GM12878 (cell line): ENCODE measurements around the gene COX10. TPM values are rescaled to one million over a fixed set of nuclear protein-coding genes. Genes with fewer than 3 reads are reported as not detected.

Experiments used
- ATAC-seq: fragments of 200-7000 bp; cut with Tn5 transposase; 3 replicates; pipeline ENCODE4 v1.9.1; 2020; ENCODE audit warnings: mild to moderate bottlenecking, moderate library complexity
- BruUV-seq: library from RNA; stranded (reverse); fragments of 400-500 nt; replicated peaks from 2 replicates; lab custom pipeline; 2021; lab: Mats Ljungman, UMichigan
- CTCF ChIA-PET: fragments of 300-600 bp; sonication (Branson Sonifier 250); formaldehyde crosslinking; extraction: SDS; loops from one replicate; lab custom pipeline; 2021; ENCODE audit warnings: inconsistent platforms; lab: Yijun Ruan, JAX
- POLR2A ChIA-PET: fragments of 350-600 bp; formaldehyde crosslinking; extraction: SDS; loops from one replicate; lab custom pipeline; 2021; ENCODE audit warnings: inconsistent platforms; lab: Charles Lee
- RAD21 ChIA-PET: fragments of 300-600 bp; sonication (Branson Sonifier 250); formaldehyde crosslinking; loops from one replicate; lab custom pipeline; 2023; ENCODE audit warnings: antibody characterized with exemption; ENCODE audit not compliant: unreplicated experiment; lab: Charles Lee
- SMC1A ChIA-PET: fragments of 300-600 bp; sonication (Branson Sonifier 250); formaldehyde crosslinking; loops from one replicate; lab custom pipeline; 2023; ENCODE audit not compliant: unreplicated experiment, uncharacterized antibody; lab: Charles Lee
- DNase-seq: peaks from one replicate; pipeline ENCODE4 v3.0.0-alpha.2; 2011; ENCODE audit warnings: low read depth, low spot score
- FAIRE-seq: peaks from 3 replicates; lab custom pipeline; 2011; peaks lifted over from hg19 to GRCh38; lab: Jason Lieb, UNC
- H2AFZ ChIP-seq: 2 replicates; pipeline ENCODE4 v1.6.0; 2011; ENCODE audit warnings: low read depth, low read length, control low read depth; ENCODE audit not compliant: control insufficient read depth
- H3K27ac ChIP-seq: 2 replicates; pipeline ENCODE4 v1.5.1; 2011; ENCODE audit warnings: control low read depth; ENCODE audit not compliant: control insufficient read depth, insufficient read depth
- H3K27me3 ChIP-seq, 2 experiments: replicated peaks in 1 of 2; 2 replicates each; pipeline versions ENCODE4 v1.6.0 to v1.6.1; 2011; ENCODE audit warnings: low read length in 1 of 2; ENCODE audit not compliant: control insufficient read depth in 2 of 2, insufficient read depth in 2 of 2
- H3K36me3 ChIP-seq, 2 experiments: 2 replicates each; pipeline ENCODE4 v1.5.1; 2011; ENCODE audit warnings: low read length in 1 of 2; ENCODE audit not compliant: control insufficient read depth in 2 of 2, insufficient read depth in 2 of 2
- H3K4me1 ChIP-seq: 2 replicates; pipeline ENCODE4 v1.6.1; 2011; ENCODE audit warnings: mild to moderate bottlenecking, low read length, moderate library complexity, mixed read lengths; ENCODE audit not compliant: control insufficient read depth, insufficient read depth
- H3K4me2 ChIP-seq: 2 replicates; pipeline ENCODE4 v1.6.0; 2011; ENCODE audit warnings: control low read depth; ENCODE audit not compliant: control insufficient read depth, insufficient read depth
- H3K4me3 ChIP-seq: fragments of 200-600 bp; sonication (generic); 2 replicates; pipeline ENCODE4 v1.5.1; 2016
- H3K79me2 ChIP-seq: 2 replicates; pipeline ENCODE4 v1.6.0; 2011; ENCODE audit warnings: low read length; ENCODE audit not compliant: control insufficient read depth, insufficient read depth
- H3K9ac ChIP-seq: 2 replicates; pipeline ENCODE4 v1.8.0; 2011; ENCODE audit warnings: low read length, control low read depth, mixed read lengths; ENCODE audit not compliant: control insufficient read depth, insufficient read depth
- H3K9me3 ChIP-seq: replicated peaks from 3 replicates; pipeline ENCODE4 v1.5.1; 2011; ENCODE audit warnings: mild to moderate bottlenecking, low read length; ENCODE audit not compliant: control insufficient read depth, insufficient read depth
- H4K20me1 ChIP-seq: 2 replicates; pipeline ENCODE4 v1.6.0; 2011; ENCODE audit not compliant: control insufficient read depth, insufficient read depth
- ATF2 ChIP-seq: IDR thresholded peaks from 2 replicates; pipeline ENCODE4 v1.6.1; 2012; ENCODE audit warnings: low read length, inconsistent platforms
- BCL3 ChIP-seq: IDR thresholded peaks from 2 replicates; pipeline ENCODE4 v1.6.1; 2011; ENCODE audit warnings: borderline replicate concordance, low read depth, mild to moderate bottlenecking, moderate library complexity, low read length; ENCODE audit not compliant: insufficient read depth, poor library complexity, severe bottlenecking
- CBX3 ChIP-seq: fragments of 200-600 bp; sonication (generic); IDR thresholded peaks from 2 replicates; pipeline ENCODE4 v1.6.1; 2016; ENCODE audit warnings: low read depth, borderline replicate concordance
- EED ChIP-seq: sonication (generic); IDR thresholded peaks from 2 replicates; pipeline ENCODE4 v1.6.1; 2016; ENCODE audit warnings: antibody characterized with exemption, low read depth
- EZH2 ChIP-seq: IDR thresholded peaks from 2 replicates; pipeline ENCODE4 v1.6.1; 2012; ENCODE audit warnings: low read depth, mild to moderate bottlenecking, control low read depth, inconsistent platforms, low read length, borderline replicate concordance; ENCODE audit not compliant: control insufficient read depth
- FOXM1 ChIP-seq: IDR thresholded peaks from 2 replicates; pipeline ENCODE4 v1.6.1; 2012; ENCODE audit warnings: low read depth, mild to moderate bottlenecking, inconsistent platforms, low read length, moderate library complexity
- HCFC1 ChIP-seq: fragments of 150-350 bp; IDR thresholded peaks from 2 replicates; pipeline ENCODE4 v1.6.1; 2014; ENCODE audit warnings: low read length
- HSF1 ChIP-seq: fragments of 150-350 bp; IDR thresholded peaks from 2 replicates; pipeline ENCODE4 v1.6.1; 2014; ENCODE audit warnings: mild to moderate bottlenecking, low read depth, low read length
- MEF2A ChIP-seq: IDR thresholded peaks from 2 replicates; pipeline ENCODE4 v1.6.1; 2011; ENCODE audit warnings: low read depth, mild to moderate bottlenecking, low read length, moderate library complexity; ENCODE audit not compliant: insufficient read depth
- MTA3 ChIP-seq: IDR thresholded peaks from 2 replicates; pipeline ENCODE4 v1.6.1; 2012; ENCODE audit warnings: low read length, inconsistent platforms, borderline replicate concordance
- RAD21 ChIP-seq: IDR thresholded peaks from 2 replicates; pipeline ENCODE4 v1.6.1; 2011; ENCODE audit warnings: mild to moderate bottlenecking, low read depth, low read length, moderate library complexity; ENCODE audit not compliant: insufficient read depth
- RELB ChIP-seq: fragments of 450-650 bp; IDR thresholded peaks from 2 replicates; pipeline ENCODE4 v1.6.1; 2017; ENCODE audit warnings: low read depth, mild to moderate bottlenecking, moderate library complexity
- SKIL ChIP-seq: fragments of 450-650 bp; IDR thresholded peaks from 2 replicates; pipeline ENCODE4 v1.6.1; 2017; ENCODE audit warnings: mild to moderate bottlenecking, low read depth, inconsistent platforms; ENCODE audit not compliant: poor library complexity, severe bottlenecking
- SMARCA5 ChIP-seq: fragments of 450-650 bp; IDR thresholded peaks from 2 replicates; pipeline ENCODE4 v1.6.1; 2017; ENCODE audit warnings: mild to moderate bottlenecking
- ZNF24 ChIP-seq: fragments of 450-650 bp; IDR thresholded peaks from 2 replicates; pipeline ENCODE4 v1.6.1; 2017; ENCODE audit warnings: antibody characterized with exemption, mild to moderate bottlenecking
- ZNF274 ChIP-seq: IDR thresholded peaks from one replicate; pipeline ENCODE4 v1.8.0; 2011; ENCODE audit not compliant: insufficient read length, insufficient read depth
- ZNF384 ChIP-seq: IDR thresholded peaks from 2 replicates; pipeline ENCODE4 v1.6.1; 2012; ENCODE audit warnings: low read depth, mild to moderate bottlenecking, low read length, improper control_type of control experiment, borderline replicate concordance
- ZSCAN29 ChIP-seq: fragments of 450-650 bp; IDR thresholded peaks from 2 replicates; pipeline ENCODE4 v1.6.1; 2017; ENCODE audit warnings: mild to moderate bottlenecking, moderate library complexity
- WGBS: methylation state at CpG from one replicate; pipeline ENCODE4 v1.1.6; 2016; ENCODE audit warnings: low lambda C conversion rate; ENCODE audit not compliant: insufficient replicate concordance, insufficient coverage; ENCODE audit errors: missing lambda C conversion rate; 5-methylcytosine and 5-hydroxymethylcytosine counted together
- in situ Hi-C: fragments of 300-500 bp; cut with MboI; formaldehyde crosslinking; loops from 9 replicates; pipeline ENCODE4 v1.14.3; 2018; ENCODE audit warnings: mixed read lengths
- intact Hi-C: fragments of 100-400 bp; cut with micrococcal nuclease; formaldehyde crosslinking; loops from one replicate; pipeline ENCODE4 v1.14.2; 2022; ENCODE audit not compliant: unreplicated experiment
- polyA plus RNA-seq, 11 experiments: library from polyadenylated mRNA; depleted of rRNA in 4 of 11; unstranded in 6 of 11; stranded (reverse) in 5 of 11; fragments of >200 nt; fragmentation: Nextera tagmentation in 4 of 11; fragmentation: Illumina TruSeq in 1 of 11; extraction: Ambion mirVana in 4 of 11; extraction: Trizol in 1 of 11; gene quantifications; 1 replicate in 1 of 11; 2 replicates in 10 of 11; pipeline versions ENCODE4 v1.2.1 to v1.2.3, GENCODE V29; 2011 to 2016; ENCODE audit warnings: inconsistent platforms in 2 of 11, missing spikeins in 2 of 11, low read depth in 1 of 11
- total RNA-seq, 4 experiments: library from RNA; depleted of rRNA in 3 of 4; stranded (reverse); fragments of >200 nt in 3 of 4; fragmentation: Illumina TruSeq in 1 of 4; extraction: Trizol in 1 of 4; gene quantifications; 2 replicates each; pipeline versions ENCODE4 v1.2.1 to v1.2.3, GENCODE V29; 2013 to 2021

Gene COX10
- total and polyA plus RNA-seq, 10 of the 15 experiments (the other 5 are each of a cell fraction or from before 2014, with no cell fraction given), result 9.6 to 29.4 (median 21.3) TPM

GRCh38 chr17:14198013-14198412 is 128.7 kb downstream of the COX10 start:
- SMC1A ChIA-PET, result no interaction called here
- intact Hi-C loops, result no loop called here
- H3K27ac ChIP-seq, result no peak overlapping the region
- no TSS peak for BruUV-seq
- DNase-seq, result no peak
- H3K4me3 ChIP-seq, result no peak overlapping the region
- no peaks in the 10 kb centered on the region for H3K79me2 ChIP-seq
- no peaks in the 10 kb centered on the region for H4K20me1 ChIP-seq
- no peak overlapping the region for H2AFZ ChIP-seq
- H3K36me3 ChIP-seq, result no peaks in the 10 kb centered on the region; a peak in 2 of 4 replicates
- H3K27me3 ChIP-seq, result no peaks in the 10 kb centered on the region
- no peak for FAIRE-seq
- POLR2A ChIA-PET, result no interaction called here
- no peaks in the 10 kb centered on the region for H3K9me3 ChIP-seq
- WGBS, result 98% methylated on average over 6 of the region's 6 CpGs
- H3K4me2 ChIP-seq, result no peak overlapping the region
- no peaks in the 10 kb centered on the region for H3K4me1 ChIP-seq
- CTCF ChIA-PET, result no interaction called here
- in situ Hi-C loops, result no loop called here
- ATAC-seq, result no peak
- H3K9ac ChIP-seq, result no peak overlapping the region
- RAD21 ChIA-PET, result no interaction called here
- TF ChIP-seq EZH2 (no peak), EED (no peak), ZNF274 (no peak), RELB (no peak), MEF2A (no peak), HSF1 (no peak), ATF2 (no peak), SKIL (no peak), ZNF384 (no peak), FOXM1 (no peak), ZSCAN29 (no peak), SMARCA5 (no peak), CBX3 (no peak), ZNF24 (no peak), BCL3 (no peak), MTA3 (no peak), HCFC1 (no peak), RAD21 (no peak)
